HG02623 (cell line): Measurements from ENCODE around the gene CCDC184.
A peak's percentile ranks its signal among the peaks of the same experiment; 100 is the strongest.

Experiments used
- ATAC-seq: cut with Tn5 transposase; IDR thresholded peaks from one replicate; pipeline ENCODE4 v1.9.1; 2021; ENCODE audit warnings: moderate library complexity; ENCODE audit not compliant: unreplicated experiment

The CCDC184 gene

GRCh38 chr12:48177982-48178381 is 5.5 kb upstream of the CCDC184 start:
- ATAC-seq: no peak

DNA sequence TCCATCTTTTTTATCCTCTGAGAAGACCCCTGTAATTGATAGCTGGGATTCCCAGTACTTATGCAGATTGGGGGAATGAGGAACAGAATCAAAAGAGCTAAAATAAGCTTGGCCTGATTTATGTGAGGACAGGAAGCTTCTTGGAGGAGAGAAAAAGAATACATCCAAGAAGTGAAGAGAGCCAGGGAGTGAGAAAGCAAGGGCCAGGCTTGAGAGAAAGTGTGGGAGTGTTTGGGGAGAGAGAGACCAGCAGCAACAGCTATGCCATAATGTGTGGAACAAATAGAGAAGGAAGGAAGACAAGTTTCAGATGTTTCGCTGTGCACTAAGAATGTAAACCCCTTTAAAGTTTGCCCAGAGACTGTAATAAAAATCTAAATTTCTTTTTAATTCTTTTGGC is 4.0 kb upstream of the CCDC184 start:
- ATAC-seq: no peak

DNA sequence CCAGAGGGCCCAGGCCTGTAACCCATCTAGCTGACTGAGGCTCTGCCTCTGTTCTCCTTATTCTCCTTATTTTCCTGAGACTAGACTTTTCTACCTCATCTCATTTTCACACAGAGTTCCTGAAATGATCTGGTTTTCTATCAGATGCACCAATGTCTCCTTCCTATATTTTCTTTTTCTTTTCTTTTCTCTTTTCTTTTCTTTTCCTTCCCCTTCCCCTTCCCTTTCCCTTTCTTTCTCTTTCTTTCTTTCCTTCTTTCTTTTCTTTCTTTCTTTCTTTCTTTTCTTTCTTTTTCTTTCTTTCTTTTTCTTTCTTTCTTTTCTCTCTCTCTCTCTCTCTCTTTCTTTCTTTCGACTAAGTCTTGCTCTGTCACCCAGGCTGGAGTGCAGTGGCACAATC is 3.0 kb upstream of the CCDC184 start:
- no peak for ATAC-seq

DNA sequence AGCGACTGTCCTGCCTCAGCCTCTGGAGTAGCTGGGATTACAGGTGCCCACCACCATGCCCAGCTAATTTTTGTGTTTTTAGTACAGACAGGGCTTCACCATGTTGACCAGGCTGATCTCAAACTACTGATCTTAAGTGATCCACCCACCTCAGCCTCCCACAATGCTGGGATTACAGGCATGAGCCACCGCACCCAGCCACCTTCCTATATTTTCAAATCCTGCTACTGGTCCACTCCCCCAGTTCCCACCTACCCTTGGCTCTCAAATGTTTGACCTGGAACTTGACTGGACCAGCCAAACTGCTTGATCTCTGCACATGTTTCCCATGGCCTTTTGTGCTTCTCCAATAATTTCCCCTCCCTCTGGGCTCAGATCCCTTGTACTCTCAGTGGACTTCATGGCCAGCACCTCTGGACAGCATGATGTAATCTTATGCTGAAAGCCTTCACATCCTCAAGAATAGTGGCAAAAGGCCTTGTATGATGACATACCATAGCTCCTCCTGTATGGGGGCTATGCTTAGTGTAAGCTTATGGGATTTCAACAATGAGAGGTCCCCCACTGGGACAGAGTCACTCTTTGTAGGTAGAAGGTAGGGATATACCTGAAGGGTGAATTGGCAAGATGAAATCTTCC is 2.5 kb upstream of the CCDC184 start:
- no peak for ATAC-seq

DNA sequence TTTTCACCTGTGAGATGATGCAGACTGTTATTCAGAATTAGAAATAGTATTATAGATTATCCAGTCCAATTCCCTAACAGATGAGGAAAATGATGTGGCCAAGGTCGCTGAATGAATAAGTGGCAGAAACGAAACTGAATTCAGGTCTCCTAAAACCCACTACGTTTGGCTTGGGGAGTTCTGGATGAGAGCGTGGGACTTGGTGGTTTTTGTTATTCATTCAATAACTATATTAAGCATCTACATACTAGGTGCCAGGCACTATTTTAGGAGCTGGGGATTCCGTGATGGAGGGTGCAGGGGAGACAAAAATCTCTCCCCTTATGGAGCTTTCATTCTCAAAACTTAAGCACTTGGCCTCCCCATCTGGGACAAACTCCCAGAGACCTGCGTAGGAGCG is 813 bp upstream of the CCDC184 start:
- ATAC-seq: no peak

- no peak for ATAC-seq
These were observed 568 bp downstream of the CCDC184 start for GRCh38 chr12:48183876-48184548.

DNA sequence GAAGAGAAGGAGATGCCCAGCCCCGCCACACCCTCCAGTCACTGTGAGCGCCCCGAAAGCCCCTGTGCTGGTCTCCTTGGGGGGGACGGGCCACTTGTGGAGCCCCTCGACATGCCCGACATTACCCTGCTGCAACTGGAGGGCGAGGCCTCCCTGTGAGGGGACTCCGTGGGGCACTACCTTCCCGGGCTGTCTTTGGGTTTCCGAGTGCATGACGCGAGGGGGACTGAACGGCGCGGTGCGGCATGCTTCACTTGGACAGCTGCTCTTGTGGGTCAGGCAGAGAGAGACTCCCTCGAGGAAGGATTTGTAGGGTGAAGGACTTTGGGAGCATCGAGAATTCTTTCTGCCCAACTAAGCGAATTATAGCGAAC is 1.1 kb downstream of the CCDC184 start:
- no peak for ATAC-seq

DNA sequence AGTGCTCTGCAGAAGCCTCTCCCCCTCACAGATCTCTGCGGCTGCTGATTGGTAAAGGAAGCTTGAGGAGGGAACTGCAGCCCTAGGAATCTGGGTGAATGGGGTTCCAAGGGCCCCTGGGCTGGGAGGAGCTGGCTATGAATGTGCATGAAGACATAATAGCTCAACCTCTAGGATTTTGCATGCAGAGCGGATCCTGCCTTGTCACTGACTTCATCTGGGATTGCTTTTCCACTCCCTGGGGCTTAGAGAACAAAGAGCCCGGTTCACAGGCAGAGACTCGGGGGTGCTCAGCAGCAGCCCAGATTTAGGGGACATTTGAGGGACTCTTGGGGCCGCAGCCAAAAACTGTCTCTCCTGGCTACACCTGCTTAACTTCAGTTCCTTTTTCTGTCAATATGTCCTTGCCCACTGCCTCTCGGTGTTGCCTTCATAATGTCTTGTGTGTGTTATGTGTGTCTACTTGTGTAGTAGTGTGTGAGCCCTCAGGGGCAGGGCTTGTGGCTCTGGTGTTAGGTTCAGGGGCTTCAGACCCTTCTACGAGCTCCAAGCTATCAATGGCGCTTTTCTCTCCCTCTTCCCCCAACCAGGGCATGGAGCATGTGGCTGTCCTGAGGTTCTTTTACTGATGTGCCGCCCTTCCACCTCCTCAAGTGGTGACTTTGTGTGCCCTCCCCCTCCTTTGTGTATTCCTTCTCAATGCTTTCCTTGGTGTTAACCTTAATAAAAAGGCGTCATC is 1.9 kb downstream of the CCDC184 start:
- no peak for ATAC-seq

DNA sequence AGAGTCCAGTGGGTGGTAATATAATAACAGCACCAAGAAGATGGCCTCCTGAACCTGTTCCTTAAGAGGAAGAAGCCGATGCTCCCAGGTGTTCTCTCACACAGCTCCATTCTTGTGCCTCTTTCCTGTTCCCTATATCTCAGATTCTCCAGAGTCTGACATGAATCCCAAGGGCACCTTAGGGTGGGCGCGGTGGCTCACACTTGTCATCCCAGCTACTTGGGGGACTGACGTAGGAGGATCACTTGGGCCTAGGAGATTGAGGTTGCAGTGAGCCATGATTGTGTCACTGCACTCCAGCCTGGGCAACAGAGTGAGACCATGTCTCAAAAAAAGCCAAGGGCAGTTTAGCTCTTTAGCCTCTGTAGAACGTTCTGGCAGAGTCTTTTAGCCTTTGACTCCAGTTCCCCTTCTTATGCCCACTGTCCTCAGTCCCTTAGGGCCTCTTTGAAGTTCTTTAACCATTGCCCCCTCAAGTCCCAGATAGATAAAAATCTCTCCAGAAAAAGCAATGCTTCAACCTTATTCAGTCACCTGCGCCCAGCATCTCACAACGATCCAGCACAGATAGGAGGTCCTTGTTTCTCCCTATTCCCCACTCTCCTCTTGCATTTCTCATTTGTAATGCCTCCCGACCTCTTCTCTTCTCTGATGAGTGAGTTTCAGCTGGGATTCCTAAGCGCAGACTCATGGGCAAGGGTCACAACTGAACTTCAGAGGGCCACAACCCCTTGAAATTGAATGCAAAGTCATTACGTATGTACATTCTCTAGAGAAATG is 4.7 kb downstream of the CCDC184 start:
- no peak for ATAC-seq

DNA sequence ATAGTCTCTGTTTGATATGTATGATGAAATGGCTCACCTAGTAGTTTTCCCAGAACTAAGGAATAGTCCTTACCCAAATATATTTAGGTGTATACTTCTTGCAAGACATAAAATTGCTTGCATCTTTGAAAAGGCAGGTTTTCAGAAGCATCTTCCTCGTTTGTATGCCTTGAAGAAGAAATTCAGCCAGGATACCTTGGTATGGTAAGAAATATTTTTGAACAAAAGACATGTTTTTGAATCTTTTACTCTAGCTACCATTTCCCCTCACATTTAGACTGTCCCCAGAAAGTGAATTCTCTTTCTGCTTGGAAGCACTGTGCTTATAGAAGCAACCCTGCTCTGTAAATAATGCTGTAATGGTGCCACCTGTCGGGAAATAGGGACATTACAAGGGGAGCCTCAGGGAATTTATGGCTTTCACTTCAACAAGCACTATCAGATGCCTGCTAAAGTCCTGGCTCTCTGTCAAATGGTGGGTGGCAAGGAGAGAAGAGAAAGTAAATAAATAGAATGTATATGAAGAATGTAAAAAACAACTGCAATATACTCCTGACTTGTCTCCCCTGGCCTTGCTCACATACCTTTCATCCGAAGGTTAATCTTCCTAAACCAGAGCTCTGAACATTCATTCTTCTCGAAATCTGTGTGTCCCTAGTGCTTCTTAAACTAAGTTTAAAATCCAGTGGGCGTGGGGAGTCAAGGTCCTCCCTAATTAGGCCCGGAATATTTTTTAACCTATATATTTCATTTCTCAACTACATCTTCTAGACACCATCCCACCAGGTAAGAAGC is 6.1 kb downstream of the CCDC184 start:
- no peak for ATAC-seq

GRCh38 chr12:48191096-48191495 is 7.7 kb downstream of the CCDC184 start:
- no peak for ATAC-seq

DNA sequence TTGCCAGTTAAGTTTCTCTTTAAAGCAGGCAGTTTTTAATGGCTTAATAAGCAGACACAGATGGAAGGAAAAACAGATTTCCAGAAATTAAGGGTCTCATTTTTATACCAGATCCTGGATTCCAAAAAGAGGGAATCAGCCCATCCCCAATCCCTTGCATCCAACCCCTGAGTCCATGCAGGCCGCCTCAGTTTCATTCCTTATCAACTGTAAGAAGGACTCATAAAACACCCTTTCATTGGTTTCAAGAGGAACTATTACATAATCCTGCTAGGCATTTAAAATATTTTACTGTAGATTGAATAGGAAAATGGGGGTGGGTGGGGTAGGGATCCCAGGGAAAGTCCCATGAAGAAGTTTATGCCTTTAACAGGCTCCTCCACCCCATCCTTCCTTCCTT is 9.4 kb downstream of the CCDC184 start:
- no peak for ATAC-seq

DNA sequence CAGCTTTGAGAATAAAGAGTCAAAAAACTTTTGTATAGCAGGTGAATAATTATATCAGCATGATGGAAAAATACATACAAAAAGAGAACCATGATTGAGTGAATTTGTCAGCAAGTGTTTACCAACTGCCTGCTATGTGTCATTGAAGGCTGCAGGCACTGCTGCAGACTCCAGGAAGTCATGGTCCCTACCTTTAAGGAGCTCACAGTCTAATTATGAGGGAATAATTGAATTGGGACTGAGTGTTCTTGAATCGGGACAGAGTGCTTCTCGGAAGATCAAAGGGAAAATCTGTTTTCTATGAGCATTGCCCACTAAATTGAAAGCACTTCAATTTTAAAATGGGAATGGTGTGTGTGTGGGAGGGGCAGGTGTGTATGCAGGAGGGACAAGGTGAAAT is 10.2 kb downstream of the CCDC184 start:
- ATAC-seq: no peak

DNA sequence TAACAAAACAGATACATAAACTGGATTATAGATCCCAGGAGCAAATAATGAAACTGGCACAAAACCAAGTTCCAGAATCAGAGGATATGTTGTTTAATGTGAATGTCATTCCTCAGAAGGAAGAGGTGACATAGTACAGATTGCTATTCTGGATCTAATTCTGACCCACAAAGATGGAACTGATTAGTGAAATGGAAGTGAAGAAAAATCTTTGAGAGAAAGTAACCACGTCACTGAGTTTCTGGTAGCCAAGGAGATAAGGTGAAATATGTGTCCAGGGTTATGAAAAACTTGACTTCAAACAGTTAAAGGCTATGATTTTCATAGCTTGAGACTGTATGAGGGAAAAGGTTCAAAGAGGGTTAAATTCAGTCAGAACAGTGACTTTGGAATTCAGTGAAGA is 11.4 kb downstream of the CCDC184 start:
- no peak for ATAC-seq

DNA sequence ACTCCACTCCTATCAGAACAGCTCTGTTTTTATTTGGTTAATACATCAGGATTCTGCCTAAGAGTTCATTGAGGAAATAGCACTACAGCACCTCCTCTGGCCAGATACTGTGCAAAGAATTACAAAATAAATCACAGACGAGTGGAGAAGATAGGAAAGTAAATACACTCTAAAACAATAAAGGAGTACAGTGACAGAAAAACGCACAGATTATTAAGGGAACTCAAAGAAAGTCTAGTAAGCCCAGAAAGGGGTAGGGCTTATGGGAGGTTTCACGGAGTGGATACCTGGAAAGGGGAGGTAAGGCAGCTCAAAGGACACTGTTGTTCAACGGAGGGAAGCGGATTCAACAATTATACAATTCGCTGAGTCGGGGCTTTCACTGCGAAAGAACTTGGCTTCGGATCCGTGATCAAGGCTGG is 14.1 kb downstream of the CCDC184 start:
- peak; percentile 22 for ATAC-seq

GRCh38 chr12:48197971-48198671 is 14.7 kb downstream of the CCDC184 start:
- ATAC-seq: peak; percentile 98

GRCh38 chr12:48198672-48198971 is 15.2 kb downstream of the CCDC184 start:
- no peak for ATAC-seq

- no peak for ATAC-seq
These were observed 15.5 kb downstream of the CCDC184 start for GRCh38 chr12:48198985-48199384.

DNA sequence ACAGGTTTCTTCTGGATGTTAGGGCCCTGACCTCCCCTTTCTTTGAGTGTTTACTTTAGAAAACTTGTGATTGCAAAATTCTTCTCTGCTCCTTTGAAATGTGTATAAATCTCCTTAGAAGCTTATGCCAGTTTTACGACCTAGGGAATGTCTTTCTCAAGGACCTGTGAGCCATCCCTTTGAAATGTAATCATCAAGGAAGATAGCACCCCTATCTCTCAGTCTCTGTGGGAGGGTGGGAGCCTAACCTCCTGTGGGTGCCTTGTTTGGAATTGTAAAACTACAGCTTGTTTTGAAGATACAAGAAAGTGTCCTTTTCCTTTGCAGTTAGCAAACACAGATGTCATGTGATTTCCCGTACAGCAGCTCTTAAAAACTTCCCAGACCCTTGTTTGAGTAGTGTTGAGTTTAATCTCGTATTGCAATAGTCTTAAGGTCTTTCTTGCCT is 16.4 kb downstream of the CCDC184 start:
- no peak for ATAC-seq

DNA sequence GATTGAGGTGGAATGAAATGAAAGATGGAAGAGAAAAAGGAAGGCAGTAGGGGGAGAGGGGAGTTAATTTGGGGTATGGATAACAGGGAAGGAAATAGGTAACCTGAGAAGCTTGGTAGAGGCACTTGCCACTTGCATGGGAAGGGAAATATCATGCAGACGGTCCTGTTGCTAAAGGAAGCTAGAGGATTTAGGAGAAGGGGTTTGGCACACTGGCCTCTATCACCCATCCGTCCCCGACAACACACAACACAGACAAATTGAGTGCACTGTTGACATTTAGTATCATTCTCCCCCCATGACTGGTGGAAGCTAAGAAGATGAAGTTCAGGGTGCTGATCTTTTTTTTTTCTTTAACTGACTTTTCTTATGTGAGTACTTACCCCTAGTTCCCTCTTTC is 17.6 kb downstream of the CCDC184 start:
- ATAC-seq: no peak
